ENCODE measurements around the gene ADGRG1.

Gene ADGRG1

GRCh38 chr16:57614944-57615343 is 13.5 kb upstream of the ADGRG1 start:
- Histone ChIP-seq H4K8ac (ENCODE audit: low read depth, low read length) (no peak overlapping the region), H3K4me1 (ENCODE audit: control insufficient read depth in 2 of 2, insufficient read depth in 1 of 2, low read depth in 1 of 2, low read length in 2 of 2) (peaks cover 0 to 3% of the 10 kb centered on the region in 2 donors), H3K27ac (replicated peaks; ENCODE audit: low read length) (no peak overlapping the region), H3K18ac (ENCODE audit: low read length) (no peak overlapping the region), H3K79me1 (ENCODE audit: low read depth, low read length) (no peaks in the 10 kb centered on the region), H2BK5ac (ENCODE audit: low read length) (no peak overlapping the region), H2AK5ac (ENCODE audit: low read depth, low read length) (no peak overlapping the region), H2AFZ (ENCODE audit: low read length) (no peak overlapping the region), H2BK15ac (ENCODE audit: low read length) (no peak overlapping the region), H3K27me3 (ENCODE audit: control insufficient read depth in 3 of 3, insufficient read depth in 3 of 3, low read depth in 1 of 3, low read length in 3 of 3) (peaks cover 0 to 15% (median 0%) of the 10 kb centered on the region in 3 experiments), H3K9me3 (replicated peaks in 1 of 2; ENCODE audit: control insufficient read depth in 2 of 2, insufficient read depth in 1 of 2, low read depth in 1 of 2, low read length in 2 of 2) (peaks cover 0 to 2% of the 10 kb centered on the region in 2 donors), H3K36me3 (replicated peaks in 1 of 2; ENCODE audit: control insufficient read depth in 2 of 2, insufficient read depth in 2 of 2, low read length in 2 of 2) (no peaks in the 10 kb centered on the region), H3K23ac (ENCODE audit: low read depth, low read length, poor library complexity) (no peak overlapping the region), H3K4me3 (ENCODE audit: low read length in 2 of 2) (no peak overlapping the region), H3K14ac (ENCODE audit: low read length) (no peak overlapping the region), H3K4me2 (ENCODE audit: insufficient read depth, low read length, poor library complexity, severe bottlenecking) (no peak overlapping the region), H3K4ac (ENCODE audit: low read length) (no peak overlapping the region), H2BK12ac (ENCODE audit: low read length) (no peak overlapping the region), H2BK120ac (ENCODE audit: low read depth, low read length) (no peak overlapping the region), H3K9ac (ENCODE audit: low read depth, low read length, poor library complexity) (no peak overlapping the region), H4K91ac (ENCODE audit: low read depth, low read length, poor library complexity) (no peak overlapping the region)
- no peak for DNase-seq (ENCODE audit: low spot score)
- WGBS, 2 donors (ENCODE audit: extremely low coverage in 2 of 2, insufficient read length in 2 of 2, insufficient replicate concordance in 1 of 2): no CpG with 5 or more reads among the region's 9 CpGs

GRCh38 chr16:57615813-57616212 is 12.6 kb upstream of the ADGRG1 start:
- no peak overlapping the region for H2AFZ ChIP-seq (ENCODE audit: low read length)
- H2BK5ac ChIP-seq (ENCODE audit: low read length): no peak overlapping the region
- H4K91ac ChIP-seq (ENCODE audit: low read depth, low read length, poor library complexity): no peak overlapping the region
- H2BK120ac ChIP-seq (ENCODE audit: low read depth, low read length): no peak overlapping the region
- H3K4me2 ChIP-seq (ENCODE audit: insufficient read depth, low read length, poor library complexity, severe bottlenecking): no peak overlapping the region
- H3K18ac ChIP-seq (ENCODE audit: low read length): no peak overlapping the region
- no peak for DNase-seq (ENCODE audit: low spot score)
- H3K23ac ChIP-seq (ENCODE audit: low read depth, low read length, poor library complexity): no peak overlapping the region
- peaks cover 4 to 6% of the 10 kb centered on the region in 2 donors for H3K4me1 ChIP-seq (ENCODE audit: control insufficient read depth in 2 of 2, insufficient read depth in 1 of 2, low read depth in 1 of 2, low read length in 2 of 2)
- no peaks in the 10 kb centered on the region for H3K36me3 ChIP-seq (replicated peaks in 1 of 2; ENCODE audit: control insufficient read depth in 2 of 2, insufficient read depth in 2 of 2, low read length in 2 of 2)
- H3K4ac ChIP-seq (ENCODE audit: low read length): no peak overlapping the region
- no CpG with 5 or more reads among the region's 10 CpGs for WGBS, 2 donors (ENCODE audit: extremely low coverage in 2 of 2, insufficient read length in 2 of 2, insufficient replicate concordance in 1 of 2)
- H2AK5ac ChIP-seq (ENCODE audit: low read depth, low read length): peak overlapping the region; percentile 38
- no peak overlapping the region for H3K4me3 ChIP-seq (ENCODE audit: low read length in 2 of 2)
- peaks cover 0 to 13% (median 0%) of the 10 kb centered on the region in 3 experiments for H3K27me3 ChIP-seq (ENCODE audit: control insufficient read depth in 3 of 3, insufficient read depth in 3 of 3, low read depth in 1 of 3, low read length in 3 of 3)
- no peaks in the 10 kb centered on the region for H3K79me1 ChIP-seq (ENCODE audit: low read depth, low read length)
- H3K14ac ChIP-seq (ENCODE audit: low read length): no peak overlapping the region
- H4K8ac ChIP-seq (ENCODE audit: low read depth, low read length): no peak overlapping the region
- H3K9me3 ChIP-seq (replicated peaks in 1 of 2; ENCODE audit: control insufficient read depth in 2 of 2, insufficient read depth in 1 of 2, low read depth in 1 of 2, low read length in 2 of 2): no peaks in the 10 kb centered on the region
- no peak overlapping the region for H2BK15ac ChIP-seq (ENCODE audit: low read length)
- H2BK12ac ChIP-seq (ENCODE audit: low read length): no peak overlapping the region
- no peak overlapping the region for H3K27ac ChIP-seq (replicated peaks; ENCODE audit: low read length)
- H3K9ac ChIP-seq (ENCODE audit: low read depth, low read length, poor library complexity): no peak overlapping the region

GRCh38 chr16:57616241-57616640 is 12.2 kb upstream of the ADGRG1 start:
- H3K9ac ChIP-seq (ENCODE audit: low read depth, low read length, poor library complexity): no peak overlapping the region
- H3K4ac ChIP-seq (ENCODE audit: low read length): no peak overlapping the region
- no peak overlapping the region for H2BK5ac ChIP-seq (ENCODE audit: low read length)
- no peak overlapping the region for H2AFZ ChIP-seq (ENCODE audit: low read length)
- no peak overlapping the region for H4K91ac ChIP-seq (ENCODE audit: low read depth, low read length, poor library complexity)
- peak overlapping the region; percentile 68 for H2BK15ac ChIP-seq (ENCODE audit: low read length)
- H3K14ac ChIP-seq (ENCODE audit: low read length): no peak overlapping the region
- H3K27ac ChIP-seq (replicated peaks; ENCODE audit: low read length): no peak overlapping the region
- peak overlapping the region; percentile 36 for H3K18ac ChIP-seq (ENCODE audit: low read length)
- DNase-seq (ENCODE audit: low spot score): no peak
- H3K4me2 ChIP-seq (ENCODE audit: insufficient read depth, low read length, poor library complexity, severe bottlenecking): no peak overlapping the region
- peak overlapping the region; percentile 82 for H3K23ac ChIP-seq (ENCODE audit: low read depth, low read length, poor library complexity)
- no peak overlapping the region for H2BK12ac ChIP-seq (ENCODE audit: low read length)
- H4K8ac ChIP-seq (ENCODE audit: low read depth, low read length): no peak overlapping the region
- H2AK5ac ChIP-seq (ENCODE audit: low read depth, low read length): peak overlapping the region; percentile 38
- peaks cover 5 to 6% of the 10 kb centered on the region in 2 donors for H3K4me1 ChIP-seq (ENCODE audit: control insufficient read depth in 2 of 2, insufficient read depth in 1 of 2, low read depth in 1 of 2, low read length in 2 of 2)
- H3K27me3 ChIP-seq (ENCODE audit: control insufficient read depth in 3 of 3, insufficient read depth in 3 of 3, low read depth in 1 of 3, low read length in 3 of 3): peaks cover 0 to 12% (median 0%) of the 10 kb centered on the region in 3 experiments
- H3K36me3 ChIP-seq (replicated peaks in 1 of 2; ENCODE audit: control insufficient read depth in 2 of 2, insufficient read depth in 2 of 2, low read length in 2 of 2): no peaks in the 10 kb centered on the region
- no peak overlapping the region for H3K4me3 ChIP-seq (ENCODE audit: low read length in 2 of 2)
- peak overlapping the region; percentile 27 for H2BK120ac ChIP-seq (ENCODE audit: low read depth, low read length)
- WGBS, 2 donors (ENCODE audit: extremely low coverage in 2 of 2, insufficient read length in 2 of 2, insufficient replicate concordance in 1 of 2): no CpG with 5 or more reads among the region's 7 CpGs
- no peaks in the 10 kb centered on the region for H3K9me3 ChIP-seq (replicated peaks in 1 of 2; ENCODE audit: control insufficient read depth in 2 of 2, insufficient read depth in 1 of 2, low read depth in 1 of 2, low read length in 2 of 2)
- no peaks in the 10 kb centered on the region for H3K79me1 ChIP-seq (ENCODE audit: low read depth, low read length)

DNA sequence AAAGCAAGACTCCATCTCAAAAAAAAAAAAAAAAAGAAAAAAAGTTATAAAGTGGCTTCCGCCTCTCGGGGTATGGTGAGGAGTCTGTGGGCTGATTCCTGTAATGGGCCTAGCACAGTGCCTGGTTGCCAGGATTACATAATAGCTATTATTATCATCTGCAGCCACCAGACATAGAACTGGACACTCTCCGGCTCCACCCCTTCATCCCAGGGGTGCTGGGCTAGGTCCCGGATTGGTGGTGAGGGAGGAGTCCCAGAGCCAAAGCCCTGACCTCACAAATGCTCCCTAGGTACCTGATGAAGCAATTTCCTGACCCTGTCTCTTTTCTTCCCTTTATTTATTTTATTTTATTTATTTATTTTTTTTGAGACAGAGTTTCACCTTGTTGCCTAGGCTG is 11.6 kb upstream of the ADGRG1 start:
- no peak overlapping the region for H3K27ac ChIP-seq (replicated peaks; ENCODE audit: low read length)
- H3K4me2 ChIP-seq (ENCODE audit: insufficient read depth, low read length, poor library complexity, severe bottlenecking): no peak overlapping the region
- no peak overlapping the region for H3K4me3 ChIP-seq (ENCODE audit: low read length in 2 of 2)
- H3K14ac ChIP-seq (ENCODE audit: low read length): no peak overlapping the region
- no CpG with 5 or more reads among the region's 4 CpGs for WGBS, 2 donors (ENCODE audit: extremely low coverage in 2 of 2, insufficient read length in 2 of 2, insufficient replicate concordance in 1 of 2)
- no peak overlapping the region for H2BK120ac ChIP-seq (ENCODE audit: low read depth, low read length)
- no peak overlapping the region for H2BK15ac ChIP-seq (ENCODE audit: low read length)
- peaks cover 0 to 6% (median 0%) of the 10 kb centered on the region in 3 experiments for H3K27me3 ChIP-seq (ENCODE audit: control insufficient read depth in 3 of 3, insufficient read depth in 3 of 3, low read depth in 1 of 3, low read length in 3 of 3)
- H3K79me1 ChIP-seq (ENCODE audit: low read depth, low read length): no peaks in the 10 kb centered on the region
- H2BK5ac ChIP-seq (ENCODE audit: low read length): no peak overlapping the region
- no peak overlapping the region for H4K8ac ChIP-seq (ENCODE audit: low read depth, low read length)
- H3K4me1 ChIP-seq (ENCODE audit: control insufficient read depth in 2 of 2, insufficient read depth in 1 of 2, low read depth in 1 of 2, low read length in 2 of 2): peaks cover 5 to 6% of the 10 kb centered on the region in 2 donors
- H3K9ac ChIP-seq (ENCODE audit: low read depth, low read length, poor library complexity): no peak overlapping the region
- H3K36me3 ChIP-seq (replicated peaks in 1 of 2; ENCODE audit: control insufficient read depth in 2 of 2, insufficient read depth in 2 of 2, low read length in 2 of 2): no peaks in the 10 kb centered on the region
- no peak overlapping the region for H3K4ac ChIP-seq (ENCODE audit: low read length)
- no peak overlapping the region for H4K91ac ChIP-seq (ENCODE audit: low read depth, low read length, poor library complexity)
- no peak overlapping the region for H2AK5ac ChIP-seq (ENCODE audit: low read depth, low read length)
- no peaks in the 10 kb centered on the region for H3K9me3 ChIP-seq (replicated peaks in 1 of 2; ENCODE audit: control insufficient read depth in 2 of 2, insufficient read depth in 1 of 2, low read depth in 1 of 2, low read length in 2 of 2)
- no peak overlapping the region for H2AFZ ChIP-seq (ENCODE audit: low read length)
- H3K18ac ChIP-seq (ENCODE audit: low read length): no peak overlapping the region
- H3K23ac ChIP-seq (ENCODE audit: low read depth, low read length, poor library complexity): no peak overlapping the region
- no peak for DNase-seq (ENCODE audit: low spot score)
- H2BK12ac ChIP-seq (ENCODE audit: low read length): no peak overlapping the region

Data from neuronal stem cell (in vitro differentiated cells).